BJ (cell line): Measurements from ENCODE around the gene TTC39A. TPM values are rescaled to one million over a fixed set of nuclear protein-coding genes. Genes with fewer than 3 reads are reported as not detected.

ENCODE experiments used
- CTCF ChIA-PET: fragments of 350-600 bp; formaldehyde crosslinking; extraction: SDS; loops from one replicate; lab custom pipeline; 2021; ENCODE audit warnings: antibody characterized with exemption, inconsistent platforms; lab: Yijun Ruan, JAX
- POLR2A ChIA-PET: fragments of 300-600 bp; sonication (Branson Sonifier 250); formaldehyde crosslinking; extraction: SDS; loops from one replicate; lab custom pipeline; 2021; ENCODE audit warnings: antibody characterized with exemption; lab: Charles Lee
- DNase-seq: peaks from one replicate; pipeline ENCODE4 v3.0.0-alpha.2; 2011; ENCODE audit warnings: low read depth
- H3K27me3 ChIP-seq: 2 replicates; pipeline ENCODE4 v1.6.0; 2011; ENCODE audit warnings: low read length; ENCODE audit not compliant: control insufficient read depth, insufficient read depth
- H3K36me3 ChIP-seq: 2 replicates; pipeline ENCODE4 v1.5.1; 2011; ENCODE audit warnings: low read length; ENCODE audit not compliant: control insufficient read depth, insufficient read depth
- H3K4me3 ChIP-seq: 2 replicates; pipeline ENCODE4 v1.5.1; 2011; ENCODE audit warnings: low read depth, mild to moderate bottlenecking, control low read depth, low read length
- CTCF ChIP-seq: IDR thresholded peaks from 2 replicates; pipeline ENCODE4 v1.5.1; 2011; ENCODE audit warnings: low read depth, mild to moderate bottlenecking, control low read depth, inconsistent platforms, low read length, moderate library complexity; ENCODE audit not compliant: insufficient read depth
- polyA plus RNA-seq: library from polyadenylated mRNA; depleted of rRNA; stranded (reverse); fragments of >200 nt; gene quantifications from 2 replicates; pipeline ENCODE4 v1.2.3, GENCODE V29; 2011

Gene TTC39A
- polyA plus RNA-seq, 1 experiment, result 0.43 TPM

- Histone ChIP-seq H3K36me3 (no peaks in the 10 kb centered on the region), H3K27me3 (no peaks in the 10 kb centered on the region), H3K4me3 (no peak overlapping the region)
- POLR2A ChIA-PET, result no interaction called here
- DNase-seq, result no peak
- CTCF ChIA-PET, result interaction anchor here (0.8 to 1.8 kb wide), 2 partner anchors 16 to 19 kb away, joined by 4 to 7 read pairs; no protein-coding TSS in a partner anchor
- no peak for TF ChIP-seq CTCF
These were observed 17.6 kb downstream of the TTC39A start for GRCh38 chr1:51312718-51313117.

GRCh38 chr1:51311826-51312225 is 18.5 kb downstream of the TTC39A start:
- ChIA-PET POLR2A (no interaction called here), CTCF (interaction anchor here (0.5 to 1.8 kb wide), 2 partner anchors 15 to 239 kb away, joined by 3 to 7 read pairs; no protein-coding TSS in a partner anchor)
- no peak overlapping the region for H3K4me3 ChIP-seq
- no peaks in the 10 kb centered on the region for H3K27me3 ChIP-seq
- DNase-seq, result no peak
- no peak for TF ChIP-seq CTCF
- H3K36me3 ChIP-seq, result no peaks in the 10 kb centered on the region

GRCh38 chr1:51310871-51311613 is 19.3 kb downstream of the TTC39A start:
- Histone ChIP-seq H3K36me3 (no peaks in the 10 kb centered on the region), H3K27me3 (no peaks in the 10 kb centered on the region), H3K4me3 (no peak overlapping the region)
- DNase-seq, result no peak
- no peak for TF ChIP-seq CTCF
- ChIA-PET CTCF (no interaction called here), POLR2A (no interaction called here)

GRCh38 chr1:51309291-51309690 is 21.1 kb downstream of the TTC39A start:
- TF ChIP-seq CTCF, result no peak
- Histone ChIP-seq H3K36me3 (no peaks in the 10 kb centered on the region), H3K4me3 (no peak overlapping the region), H3K27me3 (no peaks in the 10 kb centered on the region)
- DNase-seq, result no peak
- POLR2A ChIA-PET, result no interaction called here
- CTCF ChIA-PET, result interaction anchor here (1.3 kb wide), 1 partner anchor 13 kb away, joined by 5 read pairs; no protein-coding TSS in a partner anchor

GRCh38 chr1:51308636-51309035 is 21.7 kb downstream of the TTC39A start:
- TF ChIP-seq CTCF, result no peak
- Histone ChIP-seq H3K36me3 (no peaks in the 10 kb centered on the region), H3K27me3 (no peaks in the 10 kb centered on the region), H3K4me3 (no peak overlapping the region)
- POLR2A ChIA-PET, result no interaction called here
- CTCF ChIA-PET, result no interaction called here
- no peak for DNase-seq
